GM12878 (cell line): ENCODE data around the gene CFAP107.

Experiments used
- CTCF ChIP-seq, 3 experiments: IDR thresholded peaks in 2 of 3; conservative IDR thresholded peaks in 1 of 3; 2 replicates each; pipeline ENCODE4 v1.5.1; 2011; ENCODE audit warnings: low read depth in 3 of 3, low read length in 3 of 3, mild to moderate bottlenecking in 3 of 3, control low read depth in 2 of 3, moderate library complexity in 2 of 3, inconsistent platforms in 1 of 3, mixed read lengths in 1 of 3; ENCODE audit not compliant: control insufficient read depth in 2 of 3, insufficient read depth in 1 of 3; ENCODE audit errors: extremely low read depth in 1 of 3
- HCFC1 ChIP-seq: fragments of 150-350 bp; IDR thresholded peaks from 2 replicates; pipeline ENCODE4 v1.6.1; 2014; ENCODE audit warnings: low read length
- IRF4 ChIP-seq: IDR thresholded peaks from 2 replicates; pipeline ENCODE4 v1.6.1; 2011; ENCODE audit warnings: low read depth, low read length
- KDM1A ChIP-seq: fragments of 200-600 bp; sonication (generic); IDR thresholded peaks from 2 replicates; pipeline ENCODE4 v1.6.1; 2016; ENCODE audit warnings: borderline replicate concordance
- NR2F1 ChIP-seq: fragments of 450-650 bp; conservative IDR thresholded peaks from 2 replicates; pipeline ENCODE4 v1.6.1; 2017; ENCODE audit warnings: mild to moderate bottlenecking
- SRF ChIP-seq, 2 experiments: IDR thresholded peaks; 2 replicates each; pipeline ENCODE4 v1.6.1; 2011; ENCODE audit warnings: low read depth in 2 of 2, low read length in 2 of 2, mild to moderate bottlenecking in 1 of 2, moderate library complexity in 1 of 2
- TAF1 ChIP-seq: IDR thresholded peaks from 2 replicates; pipeline ENCODE4 v1.6.1; 2011; ENCODE audit warnings: mild to moderate bottlenecking, low read depth, low read length, borderline replicate concordance
- ZBTB33 ChIP-seq: fragments of 450-650 bp; IDR thresholded peaks from 2 replicates; pipeline ENCODE4 v1.6.1; 2017; ENCODE audit warnings: mild to moderate bottlenecking
- ZSCAN29 ChIP-seq: fragments of 450-650 bp; IDR thresholded peaks from 2 replicates; pipeline ENCODE4 v1.6.1; 2017; ENCODE audit warnings: mild to moderate bottlenecking, moderate library complexity

GRCh38 chr1:12764016-12764415 lies 18.0 kb downstream of the CFAP107 start:
- no peak for TF ChIP-seq CTCF (IDR thresholded peaks at IDR 0.05 in 2 of 3, conservative IDR thresholded peaks at IDR 0.05 in 1 of 3; ENCODE audit: control insufficient read depth in 2 of 3, extremely low read depth in 1 of 3, insufficient read depth in 1 of 3, low read depth in 3 of 3, low read length in 3 of 3)
- no peak for TF ChIP-seq KDM1A
- no peak for TF ChIP-seq ZBTB33
- TF ChIP-seq TAF1 = no peak
- no peak for TF ChIP-seq HCFC1
- no peak for TF ChIP-seq IRF4
- TF ChIP-seq NR2F1 = no peak
- no peak for TF ChIP-seq ZSCAN29
- no peak for TF ChIP-seq SRF (IDR thresholded peaks at IDR 0.05; ENCODE audit: low read depth in 2 of 2, low read length in 2 of 2)
